ENCODE results near the gene AMPH. TPM values are rescaled to one million over a fixed set of nuclear protein-coding genes. Genes with fewer than 3 reads are reported as not detected.
"Not testable (repeated sequence)": the region's sequence is repeated elsewhere in the genome, so short reads cannot be mapped to it uniquely, and the experiment has no call there.

AMPH gene
- total RNA-seq, 1 experiment from 2014 or later: not detected

DNA sequence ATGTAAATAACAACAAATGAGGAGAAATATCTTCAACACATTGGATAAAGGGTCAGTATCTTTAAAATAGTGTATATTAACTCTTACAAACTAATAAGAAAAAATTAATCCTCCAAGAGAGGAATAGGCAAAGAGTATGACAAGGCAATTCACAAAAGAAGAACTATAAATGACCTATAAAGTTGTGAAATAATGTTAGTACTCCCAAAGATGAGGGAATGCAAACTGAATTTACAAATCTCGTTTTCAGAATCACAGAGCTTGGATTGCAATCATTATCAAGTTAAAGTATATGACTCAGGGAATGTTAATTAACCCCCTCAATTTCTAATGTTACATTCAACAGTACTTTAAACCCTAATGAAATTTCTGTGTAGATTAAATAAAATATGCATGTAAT is 270.4 kb downstream of the AMPH start:
- no TSS peak for BruUV-seq (replicated peaks)

GRCh38 chr7:38359071-38359601 is 272.0 kb downstream of the AMPH start:
- RAD21 ChIA-PET (ENCODE audit: low non-redundant PET in 1 of 2, low total read pairs in 2 of 2, uncharacterized antibody in 2 of 2, unreplicated experiment in 2 of 2); H3K4me3 ChIP-seq (replicated peaks in 1 of 2; ENCODE audit: low read depth in 1 of 2, low read length in 2 of 2); H3K9ac ChIP-seq (ENCODE audit: low read length); POLR2A ChIA-PET; H3K9me3 ChIP-seq (ENCODE audit: control insufficient read depth in 1 of 2, insufficient read depth in 1 of 2, low read depth in 1 of 2, low read length in 2 of 2); H3K79me2 ChIP-seq (ENCODE audit: insufficient read depth, low read length); H3K27ac ChIP-seq (ENCODE audit: low read depth, low read length); H2AFZ ChIP-seq (ENCODE audit: low read depth, low read length, poor library complexity, severe bottlenecking); H3K36me3 ChIP-seq (ENCODE audit: control insufficient read depth in 1 of 2, insufficient read depth in 2 of 2, low read length in 2 of 2); DNase-seq (ENCODE audit: low read depth, low spot score); H3K9me2 ChIP-seq (ENCODE audit: insufficient read depth); H3K27me3 ChIP-seq (ENCODE audit: insufficient read depth, low read length); BruUV-seq (replicated peaks); H4K20me1 ChIP-seq (ENCODE audit: insufficient read depth); H3K4me1 ChIP-seq (ENCODE audit: control insufficient read depth in 1 of 2, insufficient read depth in 2 of 2, low read length in 2 of 2); intact Hi-C loops (cut with micrococcal nuclease); H3K4me2 ChIP-seq (ENCODE audit: low read length): not testable (repeated sequence)
- TF ChIP-seq RAD21 (IDR thresholded peaks at IDR 0.05; ENCODE audit: low read depth) (0 out of 2 replicates have a peak, but pooled peaks have one; percentile 22), CTCF (IDR thresholded peaks at IDR 0.05 in 2 of 3, conservative IDR thresholded peaks at IDR 0.05 in 1 of 3; ENCODE audit: borderline replicate concordance in 1 of 3, insufficient read depth in 1 of 3, low read depth in 2 of 3, low read length in 2 of 3) (peak; percentile 32 to 41 (median 38); a peak in 4 of 6 replicates)
- CTCF ChIA-PET: interaction anchor here (0.7 to 2.1 kb wide), 14 partner anchors 9 to 442 kb away, joined by 3 to 18 read pairs (median 6); partner anchors contain the start of gene SFRP4
- peak; percentile 96 for ATAC-seq

More for the DNA sequence above, 270.4 kb downstream of the AMPH start:
- Histone ChIP-seq H3K9me3 (ENCODE audit: control insufficient read depth in 1 of 2, insufficient read depth in 1 of 2, low read depth in 1 of 2, low read length in 2 of 2) (no peaks in the 10 kb centered on the region), H3K4me3 (replicated peaks in 1 of 2; ENCODE audit: low read depth in 1 of 2, low read length in 2 of 2) (no peak overlapping the region), H3K4me1 (ENCODE audit: control insufficient read depth in 1 of 2, insufficient read depth in 2 of 2, low read length in 2 of 2) (no peaks in the 10 kb centered on the region), H3K27me3 (ENCODE audit: insufficient read depth, low read length) (no peaks in the 10 kb centered on the region), H3K36me3 (ENCODE audit: control insufficient read depth in 1 of 2, insufficient read depth in 2 of 2, low read length in 2 of 2) (no peaks in the 10 kb centered on the region), H3K9me2 (ENCODE audit: insufficient read depth) (no peaks in the 10 kb centered on the region), H3K4me2 (ENCODE audit: low read length) (no peak overlapping the region), H2AFZ (ENCODE audit: low read depth, low read length, poor library complexity, severe bottlenecking) (no peak overlapping the region), H4K20me1 (ENCODE audit: insufficient read depth) (no peaks in the 10 kb centered on the region), H3K27ac (ENCODE audit: low read depth, low read length) (no peak overlapping the region), H3K79me2 (ENCODE audit: insufficient read depth, low read length) (no peaks in the 10 kb centered on the region), H3K9ac (ENCODE audit: low read length) (no peak overlapping the region)
- intact Hi-C loops (cut with micrococcal nuclease): no loop called here
- ATAC-seq (no peak), DNase-seq (ENCODE audit: low read depth, low spot score) (no peak)
- TF ChIP-seq, protein P1, sequence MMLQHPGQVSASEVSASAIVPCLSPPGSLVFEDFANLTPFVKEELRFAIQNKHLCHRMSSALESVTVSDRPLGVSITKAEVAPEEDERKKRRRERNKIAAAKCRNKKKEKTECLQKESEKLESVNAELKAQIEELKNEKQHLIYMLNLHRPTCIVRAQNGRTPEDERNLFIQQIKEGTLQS (IDR thresholded peaks at IDR 0.05): no peak
- TF ChIP-seq SP1 (IDR thresholded peaks at IDR 0.05; ENCODE audit: low read depth): no peak
- TF ChIP-seq SIN3A (IDR thresholded peaks at IDR 0.05; ENCODE audit: low read depth): no peak
- no peak for TF ChIP-seq CBX3 (IDR thresholded peaks at IDR 0.05; ENCODE audit: low read depth)
- TF ChIP-seq JUND (IDR thresholded peaks at IDR 0.05): no peak
- TF ChIP-seq YY1 (IDR thresholded peaks at IDR 0.05; ENCODE audit: extremely low read depth, insufficient replicate concordance, low read depth, low read length): no peak
- TF ChIP-seq CEBPB (IDR thresholded peaks at IDR 0.05; ENCODE audit: low read depth): no peak
- POLR2A ChIA-PET: no interaction called here
- CTCF ChIA-PET: no interaction called here
- RAD21 ChIA-PET (ENCODE audit: low non-redundant PET in 1 of 2, low total read pairs in 2 of 2, uncharacterized antibody in 2 of 2, unreplicated experiment in 2 of 2): no interaction called here

GRCh38 chr7:38358273-38358831 is 272.8 kb downstream of the AMPH start:
- H4K20me1 ChIP-seq (ENCODE audit: insufficient read depth); POLR2A ChIA-PET; H3K9me3 ChIP-seq (ENCODE audit: control insufficient read depth in 1 of 2, insufficient read depth in 1 of 2, low read depth in 1 of 2, low read length in 2 of 2); intact Hi-C loops (cut with micrococcal nuclease); H3K9me2 ChIP-seq (ENCODE audit: insufficient read depth); H3K4me2 ChIP-seq (ENCODE audit: low read length); H3K4me3 ChIP-seq (replicated peaks in 1 of 2; ENCODE audit: low read depth in 1 of 2, low read length in 2 of 2); H3K27me3 ChIP-seq (ENCODE audit: insufficient read depth, low read length); H3K4me1 ChIP-seq (ENCODE audit: control insufficient read depth in 1 of 2, insufficient read depth in 2 of 2, low read length in 2 of 2); H3K27ac ChIP-seq (ENCODE audit: low read depth, low read length); H3K79me2 ChIP-seq (ENCODE audit: insufficient read depth, low read length); BruUV-seq (replicated peaks); RAD21 ChIA-PET (ENCODE audit: low non-redundant PET in 1 of 2, low total read pairs in 2 of 2, uncharacterized antibody in 2 of 2, unreplicated experiment in 2 of 2); H3K36me3 ChIP-seq (ENCODE audit: control insufficient read depth in 1 of 2, insufficient read depth in 2 of 2, low read length in 2 of 2); DNase-seq (ENCODE audit: low read depth, low spot score); H2AFZ ChIP-seq (ENCODE audit: low read depth, low read length, poor library complexity, severe bottlenecking); ATAC-seq; H3K9ac ChIP-seq (ENCODE audit: low read length): not testable (repeated sequence)
- CTCF ChIA-PET: interaction anchor here (0.9 to 2.1 kb wide), 12 partner anchors 8 to 442 kb away, joined by 3 to 18 read pairs (median 8); partner anchors contain the start of gene SFRP4

Data from HCT116 (cell line).